Measurements from ENCODE around the gene KCNJ15.

The KCNJ15 gene

DNA sequence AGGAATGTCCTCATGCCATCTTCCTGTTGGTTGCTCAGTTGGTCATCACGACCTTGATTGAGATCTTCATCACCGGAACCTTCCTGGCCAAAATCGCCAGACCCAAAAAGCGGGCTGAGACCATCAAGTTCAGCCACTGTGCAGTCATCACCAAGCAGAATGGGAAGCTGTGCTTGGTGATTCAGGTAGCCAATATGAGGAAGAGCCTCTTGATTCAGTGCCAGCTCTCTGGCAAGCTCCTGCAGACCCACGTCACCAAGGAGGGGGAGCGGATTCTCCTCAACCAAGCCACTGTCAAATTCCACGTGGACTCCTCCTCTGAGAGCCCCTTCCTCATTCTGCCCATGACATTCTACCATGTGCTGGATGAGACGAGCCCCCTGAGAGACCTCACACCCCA is 42.9 kb downstream of the KCNJ15 start:
- DNase-seq (ENCODE audit: low spot score), result no peak

- DNase-seq (ENCODE audit: low spot score), result no peak
Observed at GRCh38 chr21:38300141-38300578, 43.4 kb downstream of the KCNJ15 start.

DNA sequence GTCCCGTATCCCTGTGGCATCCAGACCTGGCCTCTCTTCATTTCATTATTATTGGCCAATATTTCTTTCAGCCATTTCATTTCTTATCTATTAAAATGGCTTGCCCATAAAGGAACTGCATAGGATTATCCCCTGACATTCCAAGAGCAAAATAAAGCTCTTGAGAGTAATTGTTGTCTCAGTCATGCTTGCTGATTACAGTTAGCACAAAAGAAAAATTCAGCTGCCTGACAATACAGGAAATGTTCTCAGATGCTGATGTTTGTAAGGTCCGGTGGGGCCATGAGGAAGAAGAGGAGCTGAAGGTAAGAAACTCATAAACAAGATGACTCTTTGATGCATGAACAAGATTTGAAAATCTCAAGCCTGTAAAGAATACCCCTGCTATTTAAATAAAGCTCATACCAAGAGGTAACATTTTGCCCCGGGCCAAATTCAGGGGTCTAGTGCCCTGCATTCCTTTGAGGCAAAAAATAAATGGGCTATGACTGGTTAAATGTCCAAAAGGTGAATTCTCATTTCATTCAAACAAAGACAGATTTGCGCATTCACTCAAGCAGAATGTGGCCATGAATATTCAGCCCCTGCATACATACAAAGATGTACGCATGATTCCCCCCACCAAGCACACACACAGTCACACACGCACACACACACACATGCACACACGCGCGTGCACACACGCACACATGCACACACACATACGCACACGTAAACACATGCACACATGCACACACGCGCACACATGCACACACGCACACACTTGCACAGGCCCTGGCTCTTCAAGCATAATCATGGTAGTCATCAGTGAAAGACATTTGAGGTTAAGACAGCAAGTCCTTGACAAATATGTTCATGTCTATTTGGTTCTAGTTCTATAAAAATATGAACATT is 44.8 kb downstream of the KCNJ15 start:
- no peak for DNase-seq (ENCODE audit: low spot score)

DNA sequence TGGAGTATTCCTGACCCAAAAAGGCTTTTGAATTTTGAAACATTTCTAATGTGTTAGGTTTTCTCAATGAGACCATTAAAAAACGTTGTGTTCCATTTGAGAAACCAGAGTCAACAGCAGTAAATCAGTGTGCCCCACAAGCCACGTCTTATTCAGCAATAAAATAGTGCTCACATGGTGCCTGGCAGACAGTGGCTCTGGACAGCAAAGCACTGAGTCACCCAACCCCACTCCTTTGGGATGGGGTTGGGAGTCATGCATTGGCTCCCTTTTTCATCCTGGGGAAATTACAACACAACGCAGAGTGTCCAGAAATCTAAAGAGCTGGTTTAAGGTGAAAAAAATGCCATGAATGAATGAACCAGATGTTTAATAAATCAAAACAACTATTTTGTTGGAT is 46.5 kb downstream of the KCNJ15 start:
- no peak for DNase-seq (ENCODE audit: low spot score)

DNA sequence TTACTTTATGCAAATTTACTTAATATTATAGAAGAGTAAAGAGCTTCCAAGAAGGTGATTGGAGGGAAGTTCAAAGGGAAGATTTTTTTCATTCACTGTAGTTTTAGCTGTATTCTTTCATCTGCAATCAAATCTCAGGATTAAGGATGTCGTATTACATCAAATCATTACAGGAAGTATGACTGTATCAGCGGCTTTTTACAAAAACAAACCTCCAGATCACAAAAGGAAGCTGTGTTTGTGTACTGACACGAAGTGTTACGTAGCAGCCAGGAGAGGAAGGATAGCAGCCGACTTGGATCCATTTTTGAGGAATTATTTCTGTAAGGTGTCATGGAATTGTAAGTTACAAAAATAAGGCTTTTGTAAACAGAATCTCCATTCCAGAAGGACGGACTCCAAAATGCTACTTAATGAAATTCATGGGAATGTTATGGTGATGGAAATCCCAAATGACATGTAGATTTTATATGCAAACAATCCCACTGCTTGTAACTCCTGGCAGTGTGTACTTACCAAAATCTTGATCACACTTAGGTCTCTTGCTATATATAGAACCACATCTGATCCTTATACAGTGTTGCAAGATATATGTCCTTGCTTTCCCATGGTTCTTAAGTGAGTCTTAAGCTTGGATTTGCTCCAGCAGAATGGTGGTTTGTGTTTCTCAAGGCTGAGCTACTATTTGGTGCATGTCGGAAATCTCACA is 49.8 kb downstream of the KCNJ15 start:
- no peak for DNase-seq (ENCODE audit: low spot score)

DNA sequence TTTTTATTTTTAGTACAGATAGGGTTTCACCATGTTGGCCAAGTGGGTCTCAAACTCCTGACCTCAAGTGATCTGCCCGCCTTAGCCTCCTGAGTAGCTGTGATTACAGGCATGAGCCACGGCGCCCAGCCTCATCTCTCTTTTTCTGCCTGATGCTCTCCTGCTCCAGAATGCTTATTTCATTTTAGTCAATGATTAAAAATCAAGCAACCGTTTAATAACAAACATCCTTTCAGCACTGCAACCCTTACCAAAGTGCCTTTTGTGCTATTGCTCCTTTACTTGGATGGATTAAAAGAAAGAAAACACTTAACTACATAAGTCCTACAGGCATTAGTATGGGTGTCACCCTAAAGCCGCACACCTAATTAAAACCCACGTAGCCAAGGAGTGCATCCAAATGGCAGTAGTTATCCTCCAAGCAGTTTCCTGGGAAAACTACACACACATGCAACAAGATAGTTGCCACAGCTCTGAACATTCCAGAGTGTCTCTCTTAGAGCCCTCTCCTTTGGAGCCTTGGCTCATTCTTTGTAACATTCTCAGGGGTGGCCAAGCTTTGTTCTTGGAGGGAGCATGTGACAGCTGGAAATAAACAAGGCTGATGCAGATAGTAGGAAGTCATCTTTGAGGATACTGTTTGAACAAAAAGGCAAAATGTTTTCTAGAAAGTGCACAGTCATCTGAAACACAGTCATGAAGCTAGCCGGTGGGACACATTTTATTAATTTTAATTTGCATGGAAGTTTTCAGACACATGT is 51.2 kb downstream of the KCNJ15 start:
- DNase-seq (ENCODE audit: low spot score), result no peak

DNA sequence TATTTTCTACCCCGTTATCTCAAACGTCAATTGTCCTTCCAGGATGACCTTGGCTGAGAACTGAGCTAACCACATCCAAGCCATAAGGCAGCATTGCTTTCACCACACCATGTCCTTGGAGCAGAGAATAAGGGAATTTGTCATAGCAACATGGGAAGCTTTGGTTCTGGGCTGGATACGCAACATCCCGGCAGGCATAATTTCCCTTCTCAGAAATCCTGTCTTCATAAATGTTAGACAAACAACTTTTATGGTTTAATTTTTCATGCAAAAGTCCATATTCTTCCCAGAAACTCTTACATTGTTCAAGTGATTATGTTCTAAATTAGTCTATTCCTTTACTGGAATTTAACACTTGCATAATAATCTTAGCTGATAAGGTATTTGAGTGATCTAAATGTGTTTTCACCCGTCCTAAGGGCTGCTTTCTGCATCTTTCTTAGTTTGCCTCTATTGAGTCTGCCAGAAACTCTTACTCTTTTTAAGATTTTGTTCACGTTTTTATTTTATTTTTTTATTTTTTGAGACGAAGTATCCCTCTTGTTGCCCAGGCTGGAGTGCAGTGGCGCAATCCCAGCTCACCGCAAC is 51.8 kb downstream of the KCNJ15 start:
- DNase-seq (ENCODE audit: low spot score), result no peak

DNA sequence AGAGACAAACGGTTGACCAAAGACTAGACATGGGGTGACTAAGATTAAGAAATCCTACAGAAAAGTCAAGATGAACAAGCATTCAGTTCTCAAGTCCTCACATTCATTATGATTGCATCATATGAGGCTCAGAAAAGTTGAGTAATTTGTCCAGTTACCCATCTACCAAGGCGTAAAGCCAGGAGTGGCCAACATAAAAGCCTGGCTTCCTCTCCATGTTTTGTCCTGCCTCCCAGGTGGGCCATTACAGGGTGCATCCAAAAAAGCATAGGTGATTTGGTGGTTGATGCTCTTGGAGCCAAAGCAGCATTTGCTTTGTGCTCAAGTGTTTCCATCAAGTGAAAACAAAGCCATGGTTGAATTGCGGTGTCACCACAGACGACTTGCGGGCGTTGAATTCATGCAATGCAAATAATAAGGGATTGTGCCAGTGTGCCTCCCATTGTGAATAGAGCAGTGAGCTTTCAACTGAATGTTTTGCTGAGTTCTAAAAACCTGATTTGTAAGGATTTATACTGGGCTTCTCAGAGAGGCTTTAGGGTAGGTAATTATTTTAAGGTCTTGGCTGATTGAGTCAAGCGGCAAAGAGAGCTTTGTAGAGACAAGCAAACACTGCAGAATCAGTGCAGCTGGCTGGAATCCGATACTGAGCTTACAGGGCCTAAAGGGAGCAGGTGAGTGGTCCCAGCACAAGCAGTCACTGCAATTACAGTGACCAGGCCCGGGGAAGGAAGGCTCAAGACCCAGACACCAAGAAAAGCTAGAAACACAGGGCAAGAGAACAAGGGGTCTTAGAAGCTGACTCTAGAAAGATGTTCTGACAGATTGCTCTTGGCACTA is 54.1 kb downstream of the KCNJ15 start:
- DNase-seq (ENCODE audit: low spot score), result no peak

DNA sequence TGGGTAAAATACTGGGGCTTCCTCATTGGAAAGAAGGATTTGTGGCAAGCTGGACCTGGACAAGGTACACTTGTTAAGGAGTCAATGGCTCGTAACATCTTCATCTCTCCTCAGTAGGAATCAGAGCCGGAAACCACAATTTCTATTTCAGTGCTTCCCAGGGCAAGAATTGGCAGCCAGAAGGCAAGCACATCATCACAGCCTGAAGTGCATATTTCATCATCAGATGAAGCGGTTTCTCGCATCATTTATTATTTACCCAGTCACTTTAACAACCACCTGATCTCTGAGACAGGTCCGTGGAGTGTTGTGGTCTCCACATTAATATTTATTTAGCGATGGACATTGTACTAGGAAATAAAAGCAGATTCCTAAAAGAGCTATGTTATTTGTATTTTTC is 55.0 kb downstream of the KCNJ15 start:
- no peak for DNase-seq (ENCODE audit: low spot score)

DNA sequence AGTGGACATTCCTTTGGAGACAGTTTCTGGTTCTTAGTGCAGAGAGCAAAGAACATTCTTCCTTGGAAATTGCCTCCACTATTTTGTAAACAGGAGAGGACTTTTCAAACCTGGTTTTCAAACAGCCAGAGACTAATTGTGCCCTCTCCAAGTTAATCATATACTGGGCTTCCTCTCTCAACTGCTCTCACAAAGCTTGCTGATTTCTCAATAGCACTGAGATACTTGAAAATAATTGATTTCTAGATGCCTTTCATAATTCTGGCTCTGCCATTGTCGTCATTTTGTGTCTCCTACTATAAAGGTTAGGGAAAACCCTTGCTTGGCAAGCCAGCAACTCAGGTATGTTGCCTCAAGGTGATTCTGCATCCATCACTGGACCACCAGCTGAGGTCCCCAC is 56.0 kb downstream of the KCNJ15 start:
- no peak for DNase-seq (ENCODE audit: low spot score)

DNA sequence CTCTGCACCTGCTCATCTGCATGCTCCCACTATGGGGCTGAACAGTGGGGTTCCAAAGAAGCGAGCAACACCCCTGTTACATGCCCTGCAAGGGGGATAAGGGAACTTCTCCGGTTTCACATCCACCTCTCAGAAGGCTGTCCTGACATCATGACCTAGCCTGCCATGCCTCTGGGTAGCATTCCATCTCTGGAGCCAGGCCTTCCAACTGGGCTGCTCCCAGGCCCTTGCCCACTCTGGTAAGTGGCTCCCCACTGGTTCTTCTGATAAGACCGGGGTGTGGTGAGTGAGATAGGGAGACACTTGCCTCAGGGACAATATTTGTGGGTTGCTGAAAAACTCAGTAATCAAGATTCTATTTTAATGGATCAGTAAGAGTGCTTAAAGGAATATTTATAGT is 57.8 kb downstream of the KCNJ15 start:
- DNase-seq (ENCODE audit: low spot score), result no peak

DNA sequence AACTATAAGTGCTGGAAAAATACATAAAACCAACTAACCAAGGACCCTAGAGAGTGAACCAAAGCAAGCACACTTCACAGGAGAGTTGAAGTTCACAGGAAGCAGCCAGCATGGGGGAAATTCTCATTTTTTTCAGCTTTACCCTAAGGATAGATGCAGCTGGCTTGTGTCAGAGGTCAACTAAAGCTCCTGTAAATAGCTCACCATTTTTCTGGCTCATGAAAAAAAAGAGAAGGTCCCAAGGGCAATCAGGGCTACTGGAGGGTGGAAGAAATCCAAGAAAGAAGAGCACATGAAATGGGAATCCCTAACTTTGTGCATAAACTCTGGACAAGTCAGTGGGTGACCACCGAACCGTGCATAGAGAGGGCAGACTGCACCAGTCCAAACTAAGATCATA is 58.3 kb downstream of the KCNJ15 start:
- no peak for DNase-seq (ENCODE audit: low spot score)

DNA sequence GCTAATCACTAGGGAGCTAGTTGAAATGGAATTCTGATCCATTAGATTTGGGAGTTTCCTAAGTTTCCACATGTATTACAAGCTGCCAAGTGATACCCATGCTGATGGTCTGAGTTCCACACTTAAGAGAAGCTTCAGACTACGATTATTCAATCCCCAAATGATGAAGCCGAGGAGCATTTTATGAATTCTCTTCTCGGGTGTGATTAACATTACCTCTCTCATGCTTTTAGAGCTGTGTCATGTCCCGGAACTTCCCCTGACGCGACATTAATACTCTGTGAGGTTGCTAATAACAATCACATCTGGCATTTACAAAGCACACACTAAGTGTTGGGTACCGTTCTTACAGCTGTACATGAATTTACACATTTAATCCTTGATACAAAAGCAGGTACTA is 63.0 kb downstream of the KCNJ15 start:
- no peak for DNase-seq (ENCODE audit: low spot score)

GRCh38 chr21:38321568-38321967 is 64.8 kb downstream of the KCNJ15 start:
- no peak for DNase-seq (ENCODE audit: low spot score)

DNA sequence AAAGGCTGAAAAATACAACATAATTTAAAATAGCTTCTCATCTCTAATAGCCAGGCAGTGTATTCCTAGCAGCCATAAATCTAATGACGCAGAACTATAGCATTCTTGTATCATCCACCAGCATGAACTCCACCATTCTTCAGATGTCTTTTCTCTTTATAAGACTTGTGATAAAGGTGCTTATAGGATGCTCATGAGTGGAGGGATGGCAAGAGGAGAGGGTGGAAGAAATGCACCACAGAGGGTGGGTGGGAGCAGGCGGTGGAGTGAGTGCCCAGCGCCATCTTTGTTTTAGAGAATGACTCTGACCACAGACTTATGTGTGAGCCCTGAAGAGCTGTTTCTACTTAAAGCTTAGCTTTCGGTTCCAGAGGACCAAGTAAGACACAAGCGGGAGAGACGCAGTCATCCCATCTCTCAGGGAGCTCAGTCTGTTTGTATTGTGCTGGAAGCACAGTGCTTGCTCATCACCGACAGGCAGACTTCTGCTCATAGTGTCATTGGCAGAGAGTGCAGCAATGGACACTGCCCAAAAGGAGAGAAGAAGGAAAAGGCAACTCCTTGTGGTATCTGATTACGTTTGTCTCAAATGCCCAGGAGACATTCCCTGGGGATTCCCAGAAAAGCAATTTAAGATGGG is 65.6 kb downstream of the KCNJ15 start:
- no peak for DNase-seq (ENCODE audit: low spot score)

GRCh38 chr21:38323721-38324531 is 67.1 kb downstream of the KCNJ15 start:
- no peak for DNase-seq (ENCODE audit: low spot score)

DNA sequence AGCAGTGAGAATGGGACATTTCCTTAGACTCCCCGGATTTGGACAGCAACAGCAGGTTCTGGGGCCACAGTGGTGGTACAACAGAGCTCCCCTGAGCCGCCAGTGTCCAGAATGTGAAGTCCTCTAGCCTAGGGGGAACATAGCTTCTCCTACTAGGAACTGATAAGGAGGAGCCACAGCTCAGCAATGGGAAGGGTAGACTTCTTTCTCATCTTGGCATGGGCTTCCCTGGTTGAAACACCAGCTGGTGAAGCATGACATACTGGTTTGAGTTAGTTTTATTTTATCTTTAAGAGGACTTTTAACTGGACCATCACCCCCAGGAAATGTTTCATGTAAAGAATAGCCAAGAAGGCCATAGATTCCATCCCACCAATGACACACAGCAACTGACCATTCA is 68.4 kb downstream of the KCNJ15 start:
- no peak for DNase-seq (ENCODE audit: low spot score)

DNA sequence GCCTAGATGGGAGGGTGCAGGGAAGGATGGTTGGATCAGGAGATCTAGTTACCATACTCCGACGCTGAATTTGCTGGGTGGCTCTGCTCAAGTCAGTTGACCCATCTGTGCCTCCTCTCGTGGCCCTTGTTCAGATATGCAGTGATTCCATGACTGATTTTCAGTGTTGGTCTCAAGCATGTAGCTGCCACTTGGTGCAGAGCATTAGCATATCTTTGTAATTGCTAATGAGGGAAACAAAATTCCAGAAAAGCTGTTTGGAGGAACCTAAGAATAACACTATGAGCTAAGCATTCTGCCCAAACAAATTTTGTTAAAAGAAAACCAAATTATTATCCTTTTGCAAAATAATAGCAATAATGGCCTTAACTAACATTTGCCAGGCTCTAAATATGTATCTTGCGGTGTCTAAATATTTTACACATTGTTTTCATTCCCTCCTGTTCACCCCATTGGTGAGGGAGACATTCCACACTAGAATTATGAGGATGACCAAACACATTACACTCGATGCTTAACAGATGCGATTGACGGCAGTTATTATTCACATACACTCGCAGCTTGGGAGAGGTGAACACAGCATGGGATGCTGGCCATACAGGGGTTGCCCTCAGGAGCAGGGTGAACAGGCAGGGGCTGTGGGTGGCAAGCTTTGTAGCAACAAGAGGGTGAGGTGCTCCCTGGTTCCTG is 69.1 kb downstream of the KCNJ15 start:
- DNase-seq (ENCODE audit: low spot score), result no peak

DNA sequence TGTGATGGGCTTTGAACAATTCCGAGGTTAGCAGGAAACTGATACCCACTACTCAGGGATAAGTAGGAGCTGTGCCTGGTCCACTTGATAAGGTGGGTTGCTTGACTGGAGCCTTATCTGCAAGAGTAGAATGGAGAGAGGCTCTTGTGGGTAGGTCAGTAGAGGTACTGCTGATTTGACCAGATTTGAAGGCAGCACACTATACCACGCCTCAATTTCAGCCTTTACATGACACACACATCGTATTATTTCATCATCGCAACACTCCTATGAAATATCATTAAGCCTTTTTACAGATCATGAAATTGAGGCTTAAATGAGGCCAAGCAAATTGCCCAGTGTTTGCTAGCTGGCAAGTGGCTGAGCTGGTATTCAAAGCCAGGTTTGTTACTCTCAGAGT is 69.6 kb downstream of the KCNJ15 start:
- no peak for DNase-seq (ENCODE audit: low spot score)

Measured in putamen (tissue), 1 donor.